ENCODE data around the gene RAP2A.

The RAP2A gene

DNA sequence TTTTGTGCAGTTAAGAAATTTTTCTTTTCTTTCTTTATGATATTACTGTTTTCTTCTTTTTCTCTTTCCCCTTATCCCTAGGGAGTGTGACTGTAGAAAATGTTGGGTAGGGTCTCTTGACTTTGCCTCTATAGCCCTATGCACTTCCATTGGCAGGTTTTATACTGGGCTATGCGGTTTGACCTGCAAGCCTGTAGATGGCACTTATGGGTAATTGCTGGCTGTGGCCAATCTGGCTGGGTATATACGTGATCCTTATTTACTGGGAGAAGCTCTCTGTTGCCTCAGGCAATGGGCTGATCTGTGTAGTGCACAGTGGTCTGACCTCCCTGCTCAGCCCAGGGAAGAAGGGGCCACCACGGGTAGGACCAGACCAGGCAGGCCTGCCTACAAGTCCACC lies 78.8 kb downstream of the RAP2A start:
- no peak for DNase-seq (ENCODE audit: low read depth)
- H3K4me3 ChIP-seq (replicated peaks; ENCODE audit: low read depth, low read length) = no peak overlapping the region
- TF ChIP-seq, protein P1, sequence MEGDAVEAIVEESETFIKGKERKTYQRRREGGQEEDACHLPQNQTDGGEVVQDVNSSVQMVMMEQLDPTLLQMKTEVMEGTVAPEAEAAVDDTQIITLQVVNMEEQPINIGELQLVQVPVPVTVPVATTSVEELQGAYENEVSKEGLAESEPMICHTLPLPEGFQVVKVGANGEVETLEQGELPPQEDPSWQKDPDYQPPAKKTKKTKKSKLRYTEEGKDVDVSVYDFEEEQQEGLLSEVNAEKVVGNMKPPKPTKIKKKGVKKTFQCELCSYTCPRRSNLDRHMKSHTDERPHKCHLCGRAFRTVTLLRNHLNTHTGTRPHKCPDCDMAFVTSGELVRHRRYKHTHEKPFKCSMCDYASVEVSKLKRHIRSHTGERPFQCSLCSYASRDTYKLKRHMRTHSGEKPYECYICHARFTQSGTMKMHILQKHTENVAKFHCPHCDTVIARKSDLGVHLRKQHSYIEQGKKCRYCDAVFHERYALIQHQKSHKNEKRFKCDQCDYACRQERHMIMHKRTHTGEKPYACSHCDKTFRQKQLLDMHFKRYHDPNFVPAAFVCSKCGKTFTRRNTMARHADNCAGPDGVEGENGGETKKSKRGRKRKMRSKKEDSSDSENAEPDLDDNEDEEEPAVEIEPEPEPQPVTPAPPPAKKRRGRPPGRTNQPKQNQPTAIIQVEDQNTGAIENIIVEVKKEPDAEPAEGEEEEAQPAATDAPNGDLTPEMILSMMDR (IDR thresholded peaks at IDR 0.05; ENCODE audit: low read length, missing control alignments) = no peak

DNA sequence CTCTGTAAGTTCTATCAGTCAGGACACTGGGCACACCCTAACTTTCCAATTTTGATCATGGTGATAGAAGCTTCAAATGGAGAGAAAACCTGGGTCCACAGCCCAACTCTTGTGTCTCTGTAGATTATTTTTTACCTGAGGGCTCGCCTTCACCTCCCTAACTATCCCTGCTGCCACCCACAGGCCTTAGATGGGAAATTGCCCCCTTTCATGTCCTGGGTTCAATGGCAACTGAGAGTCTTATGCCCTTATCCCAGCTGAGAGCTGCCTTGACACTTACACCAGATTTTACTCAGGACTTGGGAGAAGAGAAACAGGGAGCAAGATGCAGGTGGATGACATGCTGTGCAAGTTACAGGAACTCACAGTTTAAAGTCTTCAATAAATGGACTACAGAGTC lies 81.7 kb downstream of the RAP2A start:
- TF ChIP-seq, protein P1 (IDR thresholded peaks at IDR 0.05; ENCODE audit: low read length, missing control alignments) = no peak
- DNase-seq (ENCODE audit: low read depth) = no peak
- no peak overlapping the region for H3K4me3 ChIP-seq (replicated peaks; ENCODE audit: low read depth, low read length)

DNA sequence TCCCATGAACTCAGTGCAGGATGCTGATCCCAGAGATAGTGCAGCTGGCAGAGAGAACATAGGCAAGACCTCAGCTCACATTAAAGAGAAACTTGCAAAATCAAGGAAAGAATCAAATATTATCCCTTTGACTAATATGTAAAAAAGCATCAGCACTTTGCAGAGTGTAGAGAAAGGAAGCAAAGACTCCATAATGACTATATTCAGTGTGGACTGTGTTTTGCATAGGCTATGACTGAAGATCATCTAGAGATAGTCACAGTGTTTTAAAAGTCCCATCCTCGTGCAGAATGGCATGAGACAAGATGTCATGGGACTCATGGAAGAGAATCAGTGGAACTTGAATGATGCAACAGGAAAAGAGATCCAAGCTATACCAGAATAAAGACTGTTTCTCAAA lies 84.0 kb downstream of the RAP2A start:
- no peak for DNase-seq (ENCODE audit: low read depth)
- no peak overlapping the region for H3K4me3 ChIP-seq (replicated peaks; ENCODE audit: low read depth, low read length)
- TF ChIP-seq, protein P1 (IDR thresholded peaks at IDR 0.05; ENCODE audit: low read length, missing control alignments) = no peak
